Hematopoietic multipotent progenitor cell treated with erythropoietin and hydrocortisone succinate and interleukin-3 and kit ligand, for 17 days (in vitro differentiated cells): ENCODE results near the gene CBX5.

Source experiments
- DNase-seq: peaks from one replicate; pipeline ENCODE4 v3.0.0-alpha.2; 2015; ENCODE audit warnings: low spot score

Gene CBX5

GRCh38 chr12:54222609-54223008 is 57.3 kb downstream of the CBX5 start:
- DNase-seq: no peak

- DNase-seq: no peak
Observed at GRCh38 chr12:54221402-54221984, 58.4 kb downstream of the CBX5 start.

GRCh38 chr12:54220567-54220966 is 59.4 kb downstream of the CBX5 start:
- no peak for DNase-seq

- peak; percentile 75 for DNase-seq
Observed at GRCh38 chr12:54220092-54220557, 59.8 kb downstream of the CBX5 start.

- no peak for DNase-seq
Observed at GRCh38 chr12:54217774-54218241, 62.1 kb downstream of the CBX5 start.

- DNase-seq: peak; percentile 65
Observed at GRCh38 chr12:54216797-54217661, 62.9 kb downstream of the CBX5 start.

- no peak for DNase-seq
Observed at GRCh38 chr12:54215989-54216796, 63.7 kb downstream of the CBX5 start.

GRCh38 chr12:54214553-54215406 is 65.1 kb downstream of the CBX5 start:
- DNase-seq: peak; percentile 95

GRCh38 chr12:54213079-54213478 is 66.8 kb downstream of the CBX5 start:
- DNase-seq: no peak

- no peak for DNase-seq
Observed at GRCh38 chr12:54211920-54212319, 68.0 kb downstream of the CBX5 start.

- no peak for DNase-seq
Observed at GRCh38 chr12:54210400-54210790, 69.5 kb downstream of the CBX5 start.

- no peak for DNase-seq
Observed at GRCh38 chr12:54208591-54208990, 71.3 kb downstream of the CBX5 start.

GRCh38 chr12:54207539-54208294 is 72.2 kb downstream of the CBX5 start:
- DNase-seq: peak; percentile 68

GRCh38 chr12:54206791-54207190 is 73.1 kb downstream of the CBX5 start:
- no peak for DNase-seq

- no peak for DNase-seq
Observed at GRCh38 chr12:54204316-54204715, 75.6 kb downstream of the CBX5 start.

GRCh38 chr12:54201001-54201794 is 78.7 kb downstream of the CBX5 start:
- peak; percentile 59 for DNase-seq

- DNase-seq: no peak
Observed at GRCh38 chr12:54200412-54200811, 79.5 kb downstream of the CBX5 start.

- no peak for DNase-seq
Observed at GRCh38 chr12:54199917-54200316, 80.0 kb downstream of the CBX5 start.

- DNase-seq: no peak
Observed at GRCh38 chr12:54199034-54199433, 80.9 kb downstream of the CBX5 start.

GRCh38 chr12:54197431-54197909 is 82.5 kb downstream of the CBX5 start:
- no peak for DNase-seq
